ENCODE results near the gene OSGEP. TPM values are rescaled to one million over a fixed set of nuclear protein-coding genes. Genes with fewer than 3 reads are reported as not detected.

Gene OSGEP
- total RNA-seq, 2 donors from 2014 or later = 44.3 to 50.7 TPM

DNA sequence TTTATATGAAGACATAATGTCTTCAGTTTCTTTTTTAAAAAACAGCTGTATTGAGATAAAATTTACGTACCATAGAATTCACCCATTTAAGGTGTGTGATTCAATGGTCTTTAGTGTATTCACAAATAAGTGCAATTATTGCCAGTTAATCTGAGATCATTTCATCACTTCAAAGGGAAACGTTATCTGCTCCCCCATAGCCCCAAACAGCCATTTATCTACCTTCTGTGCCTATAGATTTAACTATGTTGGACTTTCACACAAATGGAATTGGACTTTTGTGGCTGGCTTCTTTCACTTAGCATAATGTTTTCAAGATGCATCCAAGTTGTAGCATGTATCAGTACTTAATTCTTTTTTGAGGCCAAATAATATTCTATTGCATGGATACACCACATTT, 24.3 kb upstream of the OSGEP start:
- TF ChIP-seq, protein P1, sequence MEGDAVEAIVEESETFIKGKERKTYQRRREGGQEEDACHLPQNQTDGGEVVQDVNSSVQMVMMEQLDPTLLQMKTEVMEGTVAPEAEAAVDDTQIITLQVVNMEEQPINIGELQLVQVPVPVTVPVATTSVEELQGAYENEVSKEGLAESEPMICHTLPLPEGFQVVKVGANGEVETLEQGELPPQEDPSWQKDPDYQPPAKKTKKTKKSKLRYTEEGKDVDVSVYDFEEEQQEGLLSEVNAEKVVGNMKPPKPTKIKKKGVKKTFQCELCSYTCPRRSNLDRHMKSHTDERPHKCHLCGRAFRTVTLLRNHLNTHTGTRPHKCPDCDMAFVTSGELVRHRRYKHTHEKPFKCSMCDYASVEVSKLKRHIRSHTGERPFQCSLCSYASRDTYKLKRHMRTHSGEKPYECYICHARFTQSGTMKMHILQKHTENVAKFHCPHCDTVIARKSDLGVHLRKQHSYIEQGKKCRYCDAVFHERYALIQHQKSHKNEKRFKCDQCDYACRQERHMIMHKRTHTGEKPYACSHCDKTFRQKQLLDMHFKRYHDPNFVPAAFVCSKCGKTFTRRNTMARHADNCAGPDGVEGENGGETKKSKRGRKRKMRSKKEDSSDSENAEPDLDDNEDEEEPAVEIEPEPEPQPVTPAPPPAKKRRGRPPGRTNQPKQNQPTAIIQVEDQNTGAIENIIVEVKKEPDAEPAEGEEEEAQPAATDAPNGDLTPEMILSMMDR (conservative IDR thresholded peaks at IDR 0.05) = no peak
- Histone ChIP-seq H3K27me3 (ENCODE audit: control insufficient read depth, insufficient read depth, low read length, poor library complexity, severe bottlenecking) (no peaks in the 10 kb centered on the region), H3K27ac (ENCODE audit: low read depth, low read length) (no peak overlapping the region), H3K4me1 (ENCODE audit: control insufficient read depth, insufficient read depth, low read length) (peaks cover 2% of the 10 kb centered on the region), H3K36me3 (ENCODE audit: control insufficient read depth, insufficient read depth, low read length) (peaks cover 47% of the 10 kb centered on the region), H3K9me3 (ENCODE audit: control insufficient read depth, low read length) (no peaks in the 10 kb centered on the region), H3K9ac (ENCODE audit: extremely low read depth, low read length, poor library complexity, severe bottlenecking) (no peak overlapping the region), H3K4me3 (ENCODE audit: low read length) (no peak overlapping the region)
- peaks cover 4% of the 10 kb centered on the region for H3K4me1 Mint-ChIP-seq
- no peak for DNase-seq
- WGBS, 2 experiments (ENCODE audit: insufficient coverage in 1 of 2, insufficient read length in 1 of 2) = 94% methylated on average over 2 of the region's 2 CpGs; no CpG with 5 or more reads in 1 of the 2 experiments
- no peak overlapping the region for H3K27ac Mint-ChIP-seq
- no peaks in the 10 kb centered on the region for H3K9me3 Mint-ChIP-seq
- H3K27me3 Mint-ChIP-seq (ENCODE audit: insufficient read depth) = no peaks in the 10 kb centered on the region
- peaks cover 39% of the 10 kb centered on the region for H3K36me3 Mint-ChIP-seq (ENCODE audit: low read depth)
- no peak overlapping the region for H3K4me3 Mint-ChIP-seq

DNA sequence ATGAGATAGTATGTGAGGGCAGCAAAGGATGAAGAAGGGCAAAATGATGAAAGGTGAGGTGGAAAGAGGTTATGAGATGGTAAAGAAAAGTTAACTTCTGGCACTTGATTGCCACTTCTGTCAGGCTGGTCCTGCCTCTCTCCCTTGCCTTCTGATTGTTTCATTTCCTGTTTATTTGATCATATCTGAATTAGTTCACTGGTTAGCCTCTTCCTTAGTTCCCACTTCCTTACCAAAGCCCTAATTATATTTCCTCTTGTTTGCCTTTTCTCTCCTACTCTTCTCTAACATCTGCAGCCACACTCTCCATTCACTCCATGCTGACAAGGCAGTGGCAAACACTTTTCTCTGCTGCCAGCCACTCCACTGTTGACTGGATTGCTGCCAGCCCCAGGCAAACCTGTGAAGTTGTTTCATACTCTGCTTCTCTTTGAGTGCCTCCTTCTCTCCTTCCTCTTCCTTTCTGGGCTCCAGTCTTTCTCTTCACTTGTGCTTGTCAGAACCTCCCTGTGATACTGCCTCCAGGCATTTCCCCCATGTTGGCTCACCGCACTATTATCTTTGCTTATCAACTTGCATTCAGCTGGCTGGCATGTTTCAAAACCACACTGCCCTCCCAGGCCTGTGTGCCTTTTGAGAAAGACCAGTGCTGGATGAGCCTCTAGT, 22.7 kb upstream of the OSGEP start:
- peak overlapping the region; percentile 13 for H3K27ac ChIP-seq (ENCODE audit: low read depth, low read length)
- H3K9me3 ChIP-seq (ENCODE audit: control insufficient read depth, low read length) = no peaks in the 10 kb centered on the region
- TF ChIP-seq, protein P1 (conservative IDR thresholded peaks at IDR 0.05) = no peak
- peaks cover 2% of the 10 kb centered on the region for H3K4me1 ChIP-seq (ENCODE audit: control insufficient read depth, insufficient read depth, low read length)
- no peaks in the 10 kb centered on the region for H3K9me3 Mint-ChIP-seq
- H3K4me3 ChIP-seq (ENCODE audit: low read length) = no peak overlapping the region
- H3K27me3 ChIP-seq (ENCODE audit: control insufficient read depth, insufficient read depth, low read length, poor library complexity, severe bottlenecking) = no peaks in the 10 kb centered on the region
- H3K4me3 Mint-ChIP-seq = no peak overlapping the region
- H3K27ac Mint-ChIP-seq = no peak overlapping the region
- peaks cover 50% of the 10 kb centered on the region for H3K36me3 Mint-ChIP-seq (ENCODE audit: low read depth)
- H3K4me1 Mint-ChIP-seq = peaks cover 4% of the 10 kb centered on the region
- no peak overlapping the region for H3K9ac ChIP-seq (ENCODE audit: extremely low read depth, low read length, poor library complexity, severe bottlenecking)
- DNase-seq = no peak
- 71% methylated on average over 1 of the region's 1 CpG; no CpG with 5 or more reads in 1 of the 2 experiments for WGBS, 2 experiments (ENCODE audit: insufficient coverage in 1 of 2, insufficient read length in 1 of 2)
- peaks cover 59% of the 10 kb centered on the region for H3K36me3 ChIP-seq (ENCODE audit: control insufficient read depth, insufficient read depth, low read length)
- no peaks in the 10 kb centered on the region for H3K27me3 Mint-ChIP-seq (ENCODE audit: insufficient read depth)

DNA sequence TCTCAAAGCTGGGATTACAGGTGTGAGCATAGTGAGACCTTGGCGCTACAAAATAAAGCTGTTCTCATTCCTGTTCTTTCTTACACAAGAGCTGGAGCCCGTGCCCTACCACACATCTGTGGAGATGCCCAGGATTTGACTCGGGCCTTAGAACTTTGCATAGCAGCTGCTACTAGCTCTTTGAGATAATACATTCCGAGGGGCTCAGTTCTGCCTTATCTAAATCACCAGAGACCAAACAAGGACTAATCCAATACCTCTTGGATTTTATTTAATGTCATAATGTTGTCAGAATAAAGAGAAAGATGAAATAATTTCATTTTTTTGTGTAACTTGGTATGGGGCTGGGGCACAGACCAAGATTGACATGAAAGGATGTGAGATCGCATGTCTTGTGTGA, 22.2 kb upstream of the OSGEP start:
- Mint-ChIP-seq H3K4me1 (peaks cover 4% of the 10 kb centered on the region), H3K36me3 (ENCODE audit: low read depth) (peaks cover 55% of the 10 kb centered on the region), H3K27ac (no peak overlapping the region), H3K9me3 (no peaks in the 10 kb centered on the region), H3K27me3 (ENCODE audit: insufficient read depth) (no peaks in the 10 kb centered on the region), H3K4me3 (no peak overlapping the region)
- no peak for DNase-seq
- Histone ChIP-seq H3K4me3 (ENCODE audit: low read length) (no peak overlapping the region), H3K27me3 (ENCODE audit: control insufficient read depth, insufficient read depth, low read length, poor library complexity, severe bottlenecking) (no peaks in the 10 kb centered on the region), H3K9ac (ENCODE audit: extremely low read depth, low read length, poor library complexity, severe bottlenecking) (no peak overlapping the region), H3K36me3 (ENCODE audit: control insufficient read depth, insufficient read depth, low read length) (peaks cover 62% of the 10 kb centered on the region), H3K27ac (ENCODE audit: low read depth, low read length) (no peak overlapping the region), H3K4me1 (ENCODE audit: control insufficient read depth, insufficient read depth, low read length) (peaks cover 2% of the 10 kb centered on the region), H3K9me3 (ENCODE audit: control insufficient read depth, low read length) (no peaks in the 10 kb centered on the region)
- TF ChIP-seq, protein P1 (conservative IDR thresholded peaks at IDR 0.05) = no peak
- 95 to 100% methylated on average over 2 to 5 of the region's 5 CpGs for WGBS, 2 experiments (ENCODE audit: insufficient coverage in 1 of 2, insufficient read length in 1 of 2)
